Mucosa of descending colon (tissue), 3 donors: ENCODE measurements around the gene CARHSP1. TPM values are rescaled to one million over a fixed set of nuclear protein-coding genes. Genes with fewer than 3 reads are reported as not detected.

Experiments
- ATAC-seq: fragments of 200-7000 bp; cut with Tn5 transposase; one replicate; pipeline ENCODE4 v1.9.1; 2020; ENCODE audit warnings: mild to moderate bottlenecking, moderate library complexity
- DNase-seq, 3 donors: peaks; one replicate each; pipeline ENCODE4 v3.0.0-alpha.2; 2020
- H3K36me3 ChIP-seq: fragments of 200-600 bp; one replicate; pipeline ENCODE4 v1.8.0; 2021; ENCODE audit warnings: low read depth, mild to moderate bottlenecking
- H3K4me1 ChIP-seq: fragments of 200-600 bp; one replicate; pipeline ENCODE4 v1.8.0; 2021; ENCODE audit warnings: low read depth, mild to moderate bottlenecking
- H3K4me3 ChIP-seq: fragments of 200-600 bp; one replicate; pipeline ENCODE4 v1.8.0; 2021; ENCODE audit warnings: mild to moderate bottlenecking
- H3K9me3 ChIP-seq: fragments of 200-600 bp; one replicate; pipeline ENCODE4 v1.8.0; 2021; ENCODE audit warnings: mild to moderate bottlenecking
- intact Hi-C, 2 donors: fragments of 100-400 bp; cut with DNase I in 1 of 2; cut with micrococcal nuclease in 1 of 2; formaldehyde crosslinking; loops; one replicate each; pipeline versions ENCODE4 v1.11.0 to v1.11.1; 2022; cut with DNase I, micrococcal nuclease
- total RNA-seq, 3 donors: library from RNA; stranded (reverse); fragmentation: NEBNext Ultra II Directional in 2 of 3; extraction: Animal tissue kit (Norgen Biotek cat#: 25700) in 2 of 3; gene quantifications; one replicate each; pipeline versions ENCODE4 v1.2.1 to v1.2.4, GENCODE V29; 2021 to 2023
- TF ChIP-seq, protein P1 (sequence below): fragments of 200-600 bp; IDR thresholded peaks from one replicate; pipeline ENCODE4 v1.8.0; 2022; ENCODE audit warnings: antibody characterized with exemption, mild to moderate bottlenecking
- donor health status: DM: no; HTN: no; CAD: no; lungs with moderate emphysema.
- donor health status: DM: no; HTN: no; CAD: no.
- donor health status: DM: no; HTN: yes; CAD: no.

The CARHSP1 gene
- total RNA-seq, 3 donors from 2014 or later, result 42.7 to 69.4 (median 56.8) TPM

DNA sequence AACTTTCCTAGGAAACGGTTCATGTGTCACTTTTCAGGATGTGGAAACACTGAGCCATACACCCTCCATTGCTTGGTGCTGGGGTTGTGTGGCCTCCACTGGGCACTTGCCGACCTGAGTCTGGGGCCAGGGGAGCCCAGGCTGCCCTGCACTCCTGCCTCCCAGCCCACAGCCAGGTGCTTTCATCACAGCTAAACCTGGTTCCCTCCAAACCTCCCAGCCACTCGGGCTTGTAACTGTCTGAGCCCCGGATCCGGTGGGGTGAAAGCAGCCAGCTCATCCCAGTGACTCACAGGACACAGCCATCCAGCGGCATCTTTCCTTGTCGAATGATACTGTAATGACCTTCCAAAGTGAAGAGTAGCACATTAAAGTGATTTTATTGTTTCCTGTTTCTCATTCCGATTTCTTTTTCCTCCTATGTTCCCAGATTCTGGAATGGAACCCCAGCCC lies 19.8 kb downstream of the CARHSP1 start:
- TF ChIP-seq, protein P1, sequence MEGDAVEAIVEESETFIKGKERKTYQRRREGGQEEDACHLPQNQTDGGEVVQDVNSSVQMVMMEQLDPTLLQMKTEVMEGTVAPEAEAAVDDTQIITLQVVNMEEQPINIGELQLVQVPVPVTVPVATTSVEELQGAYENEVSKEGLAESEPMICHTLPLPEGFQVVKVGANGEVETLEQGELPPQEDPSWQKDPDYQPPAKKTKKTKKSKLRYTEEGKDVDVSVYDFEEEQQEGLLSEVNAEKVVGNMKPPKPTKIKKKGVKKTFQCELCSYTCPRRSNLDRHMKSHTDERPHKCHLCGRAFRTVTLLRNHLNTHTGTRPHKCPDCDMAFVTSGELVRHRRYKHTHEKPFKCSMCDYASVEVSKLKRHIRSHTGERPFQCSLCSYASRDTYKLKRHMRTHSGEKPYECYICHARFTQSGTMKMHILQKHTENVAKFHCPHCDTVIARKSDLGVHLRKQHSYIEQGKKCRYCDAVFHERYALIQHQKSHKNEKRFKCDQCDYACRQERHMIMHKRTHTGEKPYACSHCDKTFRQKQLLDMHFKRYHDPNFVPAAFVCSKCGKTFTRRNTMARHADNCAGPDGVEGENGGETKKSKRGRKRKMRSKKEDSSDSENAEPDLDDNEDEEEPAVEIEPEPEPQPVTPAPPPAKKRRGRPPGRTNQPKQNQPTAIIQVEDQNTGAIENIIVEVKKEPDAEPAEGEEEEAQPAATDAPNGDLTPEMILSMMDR, result no peak
- Histone ChIP-seq H3K9me3 (no peaks in the 10 kb centered on the region), H3K4me1 (no peaks in the 10 kb centered on the region), H3K36me3 (peaks cover 10% of the 10 kb centered on the region), H3K4me3 (no peak overlapping the region)
- ATAC-seq (no peak), DNase-seq (no peak)
- intact Hi-C loops, result no loop called here

DNA sequence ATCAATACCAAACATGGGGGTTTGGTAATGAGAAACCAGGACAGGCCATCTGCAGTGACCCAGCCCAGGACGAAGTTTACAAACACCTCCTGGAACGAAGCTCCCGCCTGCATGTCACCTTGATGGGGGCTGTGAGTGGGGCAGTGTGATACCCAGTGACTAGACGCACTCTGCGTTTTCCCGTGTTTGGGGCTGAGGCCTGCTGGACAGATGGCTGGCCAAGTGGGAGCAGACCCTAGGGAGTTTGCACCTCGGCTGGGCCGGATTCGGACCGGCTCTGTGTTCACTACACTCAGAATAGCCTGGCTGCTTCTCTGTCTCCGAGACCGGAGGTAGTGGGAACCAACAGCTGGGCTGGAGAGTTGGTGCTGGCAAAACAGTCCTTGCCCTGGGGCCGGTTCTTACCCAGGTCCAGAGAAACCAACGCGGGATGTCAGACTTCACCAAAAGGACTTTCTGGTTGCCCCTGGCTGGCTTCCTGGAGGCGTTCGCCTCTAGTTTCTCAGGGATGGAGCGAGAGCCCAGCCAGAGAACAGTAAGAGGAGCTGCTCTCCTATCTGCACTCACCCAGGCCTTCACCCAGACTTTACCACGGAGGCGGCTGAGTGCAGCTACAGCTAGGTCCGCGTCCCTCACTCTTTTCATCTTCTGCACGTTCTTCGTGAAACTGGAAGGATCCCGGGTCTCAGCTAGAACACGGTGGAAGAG lies 20.4 kb downstream of the CARHSP1 start:
- Histone ChIP-seq H3K9me3 (no peaks in the 10 kb centered on the region), H3K4me1 (no peaks in the 10 kb centered on the region), H3K36me3 (peaks cover 10% of the 10 kb centered on the region), H3K4me3 (no peak overlapping the region)
- intact Hi-C loops, result no loop called here
- no peak for DNase-seq
- ATAC-seq, result no peak
- TF ChIP-seq, protein P1, result no peak

DNA sequence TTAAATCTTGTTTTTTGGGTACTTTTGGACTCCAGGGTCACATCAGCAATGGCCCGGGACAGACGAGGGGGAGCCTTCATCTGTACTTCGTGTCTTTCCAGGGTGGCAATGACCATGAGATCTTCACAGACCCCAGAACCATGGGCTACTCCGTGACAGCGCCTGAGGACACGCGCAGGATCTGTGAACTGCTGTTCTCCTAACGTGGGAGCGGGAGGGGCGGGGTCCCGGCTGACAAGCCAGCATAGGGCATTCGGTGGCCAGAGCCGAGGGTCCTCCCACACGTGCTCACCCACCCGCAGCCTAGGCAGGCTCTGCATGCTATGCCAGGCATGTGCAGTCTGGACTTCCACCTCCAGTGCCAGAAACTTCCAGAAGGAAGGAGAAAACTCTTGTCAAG lies 21.2 kb downstream of the CARHSP1 start:
- TF ChIP-seq, protein P1, result no peak
- DNase-seq, result peak in 1 of 3 donors; percentile 6
- Histone ChIP-seq H3K9me3 (no peaks in the 10 kb centered on the region), H3K4me3 (no peak overlapping the region), H3K36me3 (peaks cover 10% of the 10 kb centered on the region), H3K4me1 (no peaks in the 10 kb centered on the region)
- no peak for ATAC-seq
- intact Hi-C loops, result no loop called here

DNA sequence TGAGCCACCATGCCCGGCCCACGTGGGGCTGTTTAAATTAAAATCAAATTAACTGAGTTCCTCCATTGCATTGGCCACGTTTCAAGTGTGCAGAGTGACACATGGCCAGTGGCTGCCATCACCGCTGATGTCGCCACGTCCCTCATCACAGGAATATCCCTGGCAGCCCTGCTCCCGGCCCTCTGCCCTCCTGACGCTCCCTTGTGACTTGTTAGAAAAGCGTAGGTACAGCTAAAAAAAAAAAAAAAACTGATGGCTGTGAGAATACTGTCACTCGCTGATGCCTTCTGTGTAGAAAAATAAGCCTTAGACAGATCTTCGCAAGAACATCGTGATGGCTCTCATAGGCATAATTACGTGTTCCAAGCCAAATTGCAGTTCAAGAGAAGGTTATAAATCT lies 21.7 kb downstream of the CARHSP1 start:
- Histone ChIP-seq H3K4me1 (no peaks in the 10 kb centered on the region), H3K36me3 (peaks cover 10% of the 10 kb centered on the region), H3K4me3 (no peak overlapping the region), H3K9me3 (no peaks in the 10 kb centered on the region)
- DNase-seq (no peak), ATAC-seq (no peak)
- TF ChIP-seq, protein P1, result no peak
- intact Hi-C loops, result no loop called here

DNA sequence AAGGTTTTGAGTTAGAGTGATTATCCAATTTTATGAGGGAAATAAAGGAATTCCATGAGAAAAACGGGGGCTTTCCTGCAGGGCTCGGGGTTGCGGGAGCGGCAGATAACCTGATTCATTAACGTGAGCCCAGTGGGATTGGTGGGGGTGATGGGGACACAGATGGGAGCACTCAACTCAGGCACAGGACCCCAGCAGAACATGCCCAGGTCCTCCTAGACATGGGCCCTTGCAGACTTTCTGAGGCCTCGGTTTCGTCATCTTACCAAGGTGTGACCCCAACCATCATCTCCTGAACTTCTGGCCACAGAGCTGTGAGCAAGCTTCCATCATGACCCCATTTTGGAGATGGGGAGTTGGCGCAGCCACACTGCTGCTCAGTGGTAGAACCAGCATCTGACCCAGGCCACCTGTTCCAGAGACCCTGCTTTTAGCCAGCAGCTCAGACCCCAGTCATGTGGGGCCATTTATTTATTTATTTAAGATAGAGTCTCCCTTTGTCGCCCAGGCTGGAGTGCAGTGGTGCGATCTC lies 22.3 kb downstream of the CARHSP1 start:
- Histone ChIP-seq H3K4me1 (no peaks in the 10 kb centered on the region), H3K9me3 (no peaks in the 10 kb centered on the region), H3K4me3 (no peak overlapping the region), H3K36me3 (peaks cover 10% of the 10 kb centered on the region)
- no peak for ATAC-seq
- no peak for DNase-seq
- intact Hi-C loops, result no loop called here
- TF ChIP-seq, protein P1, result no peak
